CD8-positive, alpha-beta memory T cell (primary cell): ENCODE data around the gene SLC44A1. TPM values are rescaled to one million over a fixed set of nuclear protein-coding genes. Genes with fewer than 3 reads are reported as not detected.

Experiments
- CTCF ChIA-PET: fragments of 350-600 bp; sonication (Branson Sonifier 250); formaldehyde crosslinking; loops from one replicate; lab custom pipeline; 2021; ENCODE audit warnings: antibody characterized with exemption; lab: Charles Lee
- POLR2A ChIA-PET: fragments of 350-600 bp; sonication (Branson Sonifier 250); formaldehyde crosslinking; loops from one replicate; lab custom pipeline; 2021; ENCODE audit warnings: antibody characterized with exemption; lab: Charles Lee
- DNase-seq, 5 donors: peaks; one replicate each; pipeline versions ENCODE4 v3.0.0 to v3.0.0-alpha.2; 2020 to 2022; ENCODE audit warnings: mixed read lengths in 1 of 5
- H3K27ac ChIP-seq: one replicate; pipeline ENCODE4 v1.7.0; 2013; ENCODE audit warnings: low read depth, mild to moderate bottlenecking, low read length, moderate library complexity
- H3K27me3 ChIP-seq: 2 replicates; pipeline ENCODE4 v1.7.0; 2013; ENCODE audit warnings: low read length, mild to moderate bottlenecking; ENCODE audit not compliant: insufficient read depth, poor library complexity, severe bottlenecking
- H3K36me3 ChIP-seq: 2 replicates; pipeline ENCODE4 v1.7.0; 2013; ENCODE audit warnings: mild to moderate bottlenecking, low read length, moderate library complexity; ENCODE audit not compliant: insufficient read depth
- H3K4me1 ChIP-seq: 2 replicates; pipeline ENCODE4 v1.7.0; 2013; ENCODE audit warnings: mild to moderate bottlenecking, low read length, moderate library complexity; ENCODE audit not compliant: insufficient read depth
- H3K4me3 ChIP-seq: 2 replicates; pipeline ENCODE4 v1.7.0; 2013; ENCODE audit warnings: mild to moderate bottlenecking, low read length
- H3K9me3 ChIP-seq: 2 replicates; pipeline ENCODE4 v1.7.0; 2013; ENCODE audit warnings: mild to moderate bottlenecking, low read length
- H3K27ac Mint-ChIP-seq, 8 donors: one replicate each; pipeline ENCODE4 v1.8.0; 2020 to 2021; ENCODE audit warnings: mixed read lengths in 8 of 8, mild to moderate bottlenecking in 6 of 8, inconsistent platforms in 3 of 8, moderate library complexity in 3 of 8
- H3K27me3 Mint-ChIP-seq, 2 donors: one replicate each; pipeline ENCODE4 v1.8.0; 2020 to 2021; ENCODE audit warnings: mixed read lengths in 2 of 2, mild to moderate bottlenecking in 1 of 2, moderate library complexity in 1 of 2
- H3K36me3 Mint-ChIP-seq, 3 donors: one replicate each; pipeline ENCODE4 v1.8.0; 2020 to 2021; ENCODE audit warnings: mixed read lengths in 3 of 3, inconsistent platforms in 1 of 3, mild to moderate bottlenecking in 1 of 3
- H3K4me1 Mint-ChIP-seq, 3 donors: one replicate each; pipeline ENCODE4 v1.8.0; 2020 to 2021; ENCODE audit warnings: mixed read lengths in 3 of 3, inconsistent platforms in 1 of 3, mild to moderate bottlenecking in 1 of 3
- H3K4me3 Mint-ChIP-seq, 7 donors: one replicate each; pipeline ENCODE4 v1.8.0; 2020 to 2021; ENCODE audit warnings: mixed read lengths in 7 of 7, mild to moderate bottlenecking in 6 of 7, moderate library complexity in 4 of 7, inconsistent platforms in 2 of 7
- H3K9me3 Mint-ChIP-seq, 5 donors: one replicate each; pipeline ENCODE4 v1.8.0; 2020 to 2022; ENCODE audit warnings: mixed read lengths in 5 of 5, mild to moderate bottlenecking in 3 of 5, moderate library complexity in 2 of 5, inconsistent platforms in 1 of 5
- polyA plus RNA-seq: library from polyadenylated mRNA; unstranded; fragments of 300-500 nt; fragmentation: Illumina TruSeq; gene quantifications from one replicate; pipeline ENCODE4 v1.2.3, GENCODE V29; 2021
- total RNA-seq, 2 experiments: library from RNA; stranded (reverse); gene quantifications; one replicate each; pipeline ENCODE4 v1.2.3, GENCODE V29; 2021

The SLC44A1 gene
- total and polyA plus RNA-seq, 3 experiments from 2014 or later = 7.8 to 14.9 (median 8.3) TPM

GRCh38 chr9:105483618-105484017 is 239.2 kb downstream of the SLC44A1 start:
- POLR2A ChIA-PET = no interaction called here
- Mint-ChIP-seq H3K27me3 (no peaks in the 10 kb centered on the region), H3K36me3 (peaks cover 0 to 4% (median 0%) of the 10 kb centered on the region in 3 donors), H3K4me1 (no peaks in the 10 kb centered on the region), H3K4me3 (no peak overlapping the region), H3K27ac (no peak overlapping the region), H3K9me3 (no peaks in the 10 kb centered on the region)
- H3K27ac ChIP-seq = no peak overlapping the region
- H3K27me3 ChIP-seq = no peaks in the 10 kb centered on the region
- H3K9me3 ChIP-seq = no peaks in the 10 kb centered on the region
- no peak overlapping the region for H3K4me3 ChIP-seq
- CTCF ChIA-PET = no interaction called here
- no peak for DNase-seq
- no peaks in the 10 kb centered on the region for H3K4me1 ChIP-seq
- H3K36me3 ChIP-seq = no peaks in the 10 kb centered on the region

GRCh38 chr9:105484226-105484625 is 239.8 kb downstream of the SLC44A1 start:
- no peaks in the 10 kb centered on the region for H3K9me3 ChIP-seq
- no peaks in the 10 kb centered on the region for H3K4me1 Mint-ChIP-seq
- no peak overlapping the region for H3K27ac Mint-ChIP-seq
- POLR2A ChIA-PET = no interaction called here
- H3K4me1 ChIP-seq = no peaks in the 10 kb centered on the region
- no peaks in the 10 kb centered on the region for H3K27me3 Mint-ChIP-seq
- peaks cover 0 to 4% (median 0%) of the 10 kb centered on the region in 3 donors for H3K36me3 Mint-ChIP-seq
- H3K9me3 Mint-ChIP-seq = no peaks in the 10 kb centered on the region
- DNase-seq = no peak
- H3K36me3 ChIP-seq = no peaks in the 10 kb centered on the region
- no peaks in the 10 kb centered on the region for H3K27me3 ChIP-seq
- H3K27ac ChIP-seq = no peak overlapping the region
- CTCF ChIA-PET = no interaction called here
- no peak overlapping the region for H3K4me3 ChIP-seq
- no peak overlapping the region for H3K4me3 Mint-ChIP-seq

- Histone ChIP-seq H3K4me3 (no peak overlapping the region), H3K4me1 (no peaks in the 10 kb centered on the region), H3K27ac (no peak overlapping the region), H3K27me3 (no peaks in the 10 kb centered on the region), H3K9me3 (no peaks in the 10 kb centered on the region), H3K36me3 (no peaks in the 10 kb centered on the region)
- Mint-ChIP-seq H3K4me1 (no peaks in the 10 kb centered on the region), H3K9me3 (no peaks in the 10 kb centered on the region), H3K36me3 (peaks cover 0 to 4% (median 0%) of the 10 kb centered on the region in 3 donors), H3K27ac (no peak overlapping the region), H3K27me3 (no peaks in the 10 kb centered on the region), H3K4me3 (no peak overlapping the region)
- DNase-seq = no peak
- POLR2A ChIA-PET = no interaction called here
- CTCF ChIA-PET = no interaction called here
Observed at GRCh38 chr9:105485131-105485530, 240.7 kb downstream of the SLC44A1 start.

Other genes with a start within 250 kb of the SLC44A1 start
- gene FSD1L, start 203.4 kb downstream of the SLC44A1 start, total RNA-seq = 1 to 10 TPM; 3.8 to 4.3 TPM
- 0.53 TPM for gene FSD1L, start 203.4 kb downstream of the SLC44A1 start, polyA plus RNA-seq